ENCODE measurements around the gene AADACL4. TPM values are rescaled to one million over a fixed set of nuclear protein-coding genes. Genes with fewer than 3 reads are reported as not detected.
A peak's percentile ranks its signal among the peaks of the same experiment; 100 is the strongest.

The AADACL4 gene
- total RNA-seq = not detected

DNA sequence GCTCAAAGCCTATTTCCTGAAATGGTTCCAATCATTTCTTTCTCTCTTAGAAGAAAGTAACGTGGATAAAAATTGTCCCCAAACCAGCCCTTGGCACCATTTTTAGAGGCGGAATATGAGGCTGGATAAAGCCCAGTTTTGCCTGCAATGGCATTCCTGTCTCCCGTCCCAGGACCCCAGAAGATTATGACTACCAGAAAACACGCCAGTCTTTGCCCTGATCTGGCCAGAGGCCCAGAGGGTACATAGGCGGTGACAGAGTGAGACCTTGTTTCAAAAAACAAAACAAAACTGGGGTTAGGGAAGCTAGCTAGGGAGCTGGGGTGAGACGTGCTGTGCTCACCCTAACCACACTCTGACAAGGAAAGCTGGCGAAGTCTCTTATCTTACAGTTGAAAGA, at the start of gene AADACL4:
AADACL4 (plus strand) TSS at position 301 of the 400 bp plus-strand sequence. CDS start 462 bp downstream, outside the sequence.
- Histone ChIP-seq H3K27ac (no peak within 1 kb of the TSS), H3K4me1 (no peaks in the 10 kb centered on the region), H3K27me3 (peaks cover 5% of the 10 kb centered on the region), H3K4me3 (no peak within 1 kb of the TSS), H3K9me3 (peaks cover 20% of the 10 kb centered on the region), H3K36me3 (no peaks in the 10 kb centered on the region)
- no peak for TF ChIP-seq POLR2A (IDR thresholded peaks at IDR 0.05)
- no peak for TF ChIP-seq EP300 (IDR thresholded peaks at IDR 0.05)
- no peak for TF ChIP-seq POLR2AphosphoS5 (IDR thresholded peaks at IDR 0.05)
- TF ChIP-seq, protein P1, sequence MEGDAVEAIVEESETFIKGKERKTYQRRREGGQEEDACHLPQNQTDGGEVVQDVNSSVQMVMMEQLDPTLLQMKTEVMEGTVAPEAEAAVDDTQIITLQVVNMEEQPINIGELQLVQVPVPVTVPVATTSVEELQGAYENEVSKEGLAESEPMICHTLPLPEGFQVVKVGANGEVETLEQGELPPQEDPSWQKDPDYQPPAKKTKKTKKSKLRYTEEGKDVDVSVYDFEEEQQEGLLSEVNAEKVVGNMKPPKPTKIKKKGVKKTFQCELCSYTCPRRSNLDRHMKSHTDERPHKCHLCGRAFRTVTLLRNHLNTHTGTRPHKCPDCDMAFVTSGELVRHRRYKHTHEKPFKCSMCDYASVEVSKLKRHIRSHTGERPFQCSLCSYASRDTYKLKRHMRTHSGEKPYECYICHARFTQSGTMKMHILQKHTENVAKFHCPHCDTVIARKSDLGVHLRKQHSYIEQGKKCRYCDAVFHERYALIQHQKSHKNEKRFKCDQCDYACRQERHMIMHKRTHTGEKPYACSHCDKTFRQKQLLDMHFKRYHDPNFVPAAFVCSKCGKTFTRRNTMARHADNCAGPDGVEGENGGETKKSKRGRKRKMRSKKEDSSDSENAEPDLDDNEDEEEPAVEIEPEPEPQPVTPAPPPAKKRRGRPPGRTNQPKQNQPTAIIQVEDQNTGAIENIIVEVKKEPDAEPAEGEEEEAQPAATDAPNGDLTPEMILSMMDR (IDR thresholded peaks at IDR 0.05) = no peak
- no peak for DNase-seq (ENCODE audit: low spot score in 2 of 2)
- 76% methylated on average over 7 of the region's 7 CpGs for whole genome bisulfite sequencing

- Histone ChIP-seq H3K4me3 (peak overlapping the region; percentile 43), H3K27me3 (no peaks in the 10 kb centered on the region), H3K27ac (peak overlapping the region; percentile 78), H3K9me3 (no peaks in the 10 kb centered on the region), H3K36me3 (peaks cover 5% of the 10 kb centered on the region), H3K4me1 (peaks cover 94% of the 10 kb centered on the region)
- no peak for DNase-seq (ENCODE audit: low spot score in 2 of 2)
- TF ChIP-seq POLR2A (IDR thresholded peaks at IDR 0.05) = no peak
- 90% methylated on average over 6 of the region's 6 CpGs for WGBS
These were observed 49.4 kb upstream of the AADACL4 start for GRCh38 chr1:12594490-12594889.

DNA sequence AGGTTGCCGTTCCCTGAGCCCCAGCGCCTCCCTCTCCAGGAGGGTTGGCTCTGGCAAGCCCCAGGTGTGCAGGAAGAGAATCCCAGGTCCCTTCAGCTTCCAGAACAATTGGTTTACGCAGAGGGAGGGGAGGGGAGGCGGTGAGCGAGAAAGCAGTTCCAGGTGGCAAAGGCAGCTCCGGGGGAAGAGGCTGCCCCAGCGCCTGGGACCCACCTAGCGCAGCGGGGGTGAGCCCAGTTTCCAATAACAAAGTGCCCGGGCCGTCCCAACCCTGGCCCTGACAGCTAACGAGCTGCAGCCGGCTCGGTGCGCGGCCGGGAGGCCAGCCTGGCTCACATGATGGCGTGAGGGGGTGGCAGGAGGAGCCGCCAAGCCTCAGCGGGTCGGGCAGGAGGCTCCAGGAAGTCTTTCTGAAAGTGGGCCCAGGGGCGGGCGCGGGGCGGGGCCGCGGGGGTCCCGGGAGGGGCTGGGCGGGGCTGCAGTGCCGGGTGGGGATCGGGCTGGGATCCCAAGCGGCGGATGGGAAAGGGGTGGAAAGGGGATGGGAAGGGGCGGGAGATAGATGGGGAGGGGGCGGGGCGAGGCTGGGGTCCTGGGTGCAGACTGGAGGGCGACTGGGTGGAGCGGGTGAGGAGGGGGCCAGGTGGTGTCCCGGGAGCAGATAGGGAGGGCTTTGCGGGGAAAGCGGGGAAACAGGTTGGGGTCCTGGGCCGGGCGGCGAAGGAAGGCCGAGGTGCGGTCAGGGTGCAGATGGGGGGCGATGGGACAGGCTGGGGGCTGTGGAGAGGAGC, 48.7 kb upstream of the AADACL4 start:
- peak in 1 of 2 donors; percentile 78 for DNase-seq (ENCODE audit: low spot score in 2 of 2)
- no peaks in the 10 kb centered on the region for H3K9me3 ChIP-seq
- peak overlapping the region; percentile 43 for H3K4me3 ChIP-seq

DNA sequence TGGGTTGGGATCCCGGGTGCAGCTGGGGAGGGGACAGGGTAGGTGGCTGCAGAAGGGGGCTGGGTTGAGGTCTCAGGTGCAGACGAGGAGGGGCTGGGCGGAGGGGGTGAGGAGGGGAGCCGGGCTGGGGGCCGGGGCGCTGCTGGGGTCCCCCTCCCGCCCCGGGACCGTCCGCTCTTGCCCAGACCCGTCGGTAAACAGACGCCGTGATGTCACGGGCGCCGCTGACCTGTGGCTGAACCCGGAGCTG, 48.2 kb upstream of the AADACL4 start:
- DNase-seq (ENCODE audit: low spot score in 2 of 2) = no peak
- H3K27ac ChIP-seq = peak overlapping the region; percentile 78
- peaks cover 5% of the 10 kb centered on the region for H3K36me3 ChIP-seq
- no peak for TF ChIP-seq POLR2AphosphoS5 (IDR thresholded peaks at IDR 0.05)
- TF ChIP-seq POLR2A (IDR thresholded peaks at IDR 0.05) = no peak
- TF ChIP-seq EP300 (IDR thresholded peaks at IDR 0.05) = no peak
- TF ChIP-seq, protein P1 (IDR thresholded peaks at IDR 0.05) = no peak
- 10% methylated on average over 2 of the region's 18 CpGs for WGBS
- H3K4me1 ChIP-seq = peaks cover 99% of the 10 kb centered on the region
- peak overlapping the region; percentile 43 for H3K4me3 ChIP-seq
- no peaks in the 10 kb centered on the region for H3K9me3 ChIP-seq
- H3K27me3 ChIP-seq = no peaks in the 10 kb centered on the region

More for the DNA sequence above, 48.7 kb upstream of the AADACL4 start:
- TF ChIP-seq EP300 (IDR thresholded peaks at IDR 0.05) (no peak), POLR2AphosphoS5 (IDR thresholded peaks at IDR 0.05) (no peak), POLR2A (IDR thresholded peaks at IDR 0.05) (no peak)
- TF ChIP-seq, protein P1 (IDR thresholded peaks at IDR 0.05) = no peak
- Histone ChIP-seq H3K27me3 (no peaks in the 10 kb centered on the region), H3K36me3 (peaks cover 5% of the 10 kb centered on the region), H3K27ac (peak overlapping the region; percentile 78), H3K4me1 (peaks cover 99% of the 10 kb centered on the region)
- WGBS = 30% methylated on average over 33 of the region's 47 CpGs

DNA sequence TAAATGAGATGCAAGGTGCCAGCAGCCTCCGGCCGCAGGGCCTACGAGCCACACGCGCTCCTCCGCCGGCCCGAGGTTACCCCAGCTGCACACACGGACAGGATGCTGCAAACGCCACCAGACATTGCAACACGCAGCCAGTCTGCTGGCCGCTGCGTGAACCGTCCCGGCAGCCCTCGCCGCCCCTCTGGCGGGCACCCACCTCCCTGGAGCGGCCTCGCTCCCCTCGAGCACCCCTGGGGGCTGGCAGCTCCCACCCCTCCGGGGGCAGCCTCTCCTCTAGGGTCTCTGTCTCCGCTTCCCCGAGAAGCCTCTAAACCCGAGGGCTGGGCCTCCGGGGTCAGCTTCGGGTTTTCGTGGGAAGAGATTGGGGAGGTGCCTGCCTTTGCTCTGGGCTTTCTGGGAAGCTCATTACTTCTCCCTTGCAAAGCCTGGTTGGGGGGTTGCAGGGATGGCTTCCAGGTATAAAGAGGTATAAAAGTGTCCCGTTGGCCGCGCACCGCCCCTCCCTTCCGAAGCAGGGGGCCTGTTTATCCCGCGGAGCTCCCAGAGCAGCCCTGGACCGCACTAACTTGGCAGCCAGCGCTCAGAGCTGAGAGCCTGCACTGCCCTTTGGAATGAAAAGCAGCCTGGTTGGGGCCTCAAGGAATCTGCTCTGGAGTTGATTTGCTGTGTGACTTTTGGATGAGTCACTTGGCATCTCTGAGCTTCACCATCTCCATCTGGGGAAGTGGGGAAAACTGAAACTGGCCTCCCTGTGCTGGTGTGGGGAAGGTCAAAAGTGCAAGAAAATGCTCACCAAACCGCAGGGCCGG, 47.7 kb upstream of the AADACL4 start:
- Histone ChIP-seq H3K27ac (peak overlapping the region; percentile 78), H3K9me3 (no peaks in the 10 kb centered on the region), H3K36me3 (peaks cover 5% of the 10 kb centered on the region), H3K4me1 (peaks cover 99% of the 10 kb centered on the region), H3K4me3 (peak overlapping the region; percentile 43), H3K27me3 (no peaks in the 10 kb centered on the region)
- TF ChIP-seq POLR2AphosphoS5 (IDR thresholded peaks at IDR 0.05) (peak in 2 of 3 donors; percentile 60 to 92), EP300 (IDR thresholded peaks at IDR 0.05) (peak; percentile 36), POLR2A (IDR thresholded peaks at IDR 0.05) (no peak)
- TF ChIP-seq, protein P1 (IDR thresholded peaks at IDR 0.05) = no peak
- WGBS = 50% methylated on average over 19 of the region's 39 CpGs
- DNase-seq (ENCODE audit: low spot score in 2 of 2) = peak; percentile 93
